Astrocyte of the cerebellum (primary cell): ENCODE results near the gene SLC34A3.

ENCODE experiments used
- DNase-seq: peaks from one replicate; pipeline ENCODE4 v3.0.0-alpha.2; 2011; ENCODE audit warnings: low read depth
- H3K4me3 ChIP-seq: 2 replicates; pipeline ENCODE4 v1.5.1; 2011; ENCODE audit warnings: mild to moderate bottlenecking, low read depth, low read length, moderate library complexity
- CTCF ChIP-seq: IDR thresholded peaks from 2 replicates; pipeline ENCODE4 v1.5.1; 2012; ENCODE audit warnings: low read length, low read depth, moderate library complexity, mild to moderate bottlenecking; ENCODE audit errors: missing control alignments
- in situ Hi-C: cut with HindIII; loops from 2 replicates; pipeline ENCODE4 v1.10.0; 2017; ENCODE audit warnings: low sequenced_read_pairs

SLC34A3 gene

DNA sequence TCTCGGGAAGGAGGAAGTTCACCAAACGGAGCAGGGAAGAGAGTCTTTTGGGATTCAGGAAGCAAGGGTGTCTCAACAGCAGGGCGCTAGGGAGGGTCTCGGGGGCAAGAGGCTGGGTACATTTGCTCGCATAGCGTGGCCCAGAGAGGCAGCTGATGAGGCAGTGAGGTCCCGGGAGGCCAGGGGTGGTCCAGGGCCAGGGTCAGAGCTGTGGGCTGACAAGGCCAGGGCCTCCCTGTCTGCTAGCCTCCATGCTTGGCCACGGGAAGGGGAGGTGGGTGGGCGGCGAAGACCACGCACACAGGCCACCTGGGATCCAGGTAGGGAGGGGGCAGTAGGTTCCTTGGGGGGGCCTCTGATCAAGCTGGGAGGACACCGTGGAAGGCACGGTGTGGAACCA, 19.2 kb upstream of the SLC34A3 start:
- DNase-seq, result no peak
- H3K4me3 ChIP-seq, result no peak overlapping the region
- in situ Hi-C loops, result no loop called here
- no peak for TF ChIP-seq CTCF

- TF ChIP-seq CTCF, result no peak
- no peak for DNase-seq
- in situ Hi-C loops, result no loop called here
- no peak overlapping the region for H3K4me3 ChIP-seq
Observed at GRCh38 chr9:137212520-137212919, 18.2 kb upstream of the SLC34A3 start.

DNA sequence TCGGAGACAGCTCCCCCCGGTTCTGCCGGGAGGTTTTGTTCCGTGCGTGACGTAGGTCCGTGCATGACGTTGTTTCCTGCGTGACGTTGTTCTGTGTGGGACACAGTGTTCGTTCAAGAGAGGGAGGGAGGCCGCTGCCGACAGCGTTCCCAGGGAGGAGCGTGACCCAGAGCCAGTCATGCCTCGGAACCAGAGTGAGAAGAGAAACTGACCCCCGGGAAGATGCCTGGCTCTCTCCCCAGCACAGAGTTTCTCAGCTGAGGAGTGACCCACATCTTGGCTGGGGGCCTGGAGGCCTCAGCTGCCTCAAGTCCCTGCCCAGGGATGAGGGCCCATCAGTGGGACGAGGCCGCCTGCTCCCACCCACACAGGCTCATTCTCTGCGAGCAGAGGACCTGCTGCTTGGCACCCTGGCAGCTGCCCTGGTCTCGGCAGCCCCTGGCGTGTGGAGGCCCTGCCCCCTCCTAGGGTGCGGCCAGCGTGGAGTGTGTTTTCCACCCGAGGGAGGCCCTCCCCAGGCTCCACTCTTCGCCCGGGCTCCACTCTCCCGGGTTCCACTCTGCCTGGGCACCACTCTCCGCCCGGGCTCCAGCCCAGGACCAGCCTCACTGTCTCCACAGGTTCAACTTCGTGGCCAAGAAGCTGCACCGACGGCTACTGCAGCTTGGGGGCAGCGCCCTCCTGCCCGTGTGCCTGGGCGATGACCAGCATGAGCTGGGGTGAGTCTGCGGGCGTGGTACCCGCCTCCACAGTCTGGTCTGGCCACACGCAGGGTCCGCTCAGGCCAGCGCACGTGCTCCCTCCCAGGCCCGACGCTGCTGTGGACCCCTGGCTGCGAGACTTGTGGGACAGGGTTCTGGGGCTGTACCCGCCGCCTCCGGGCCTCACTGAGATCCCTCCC, 17.3 kb upstream of the SLC34A3 start:
- TF ChIP-seq CTCF, result no peak
- no peak overlapping the region for H3K4me3 ChIP-seq
- no peak for DNase-seq
- in situ Hi-C loops, result no loop called here

- TF ChIP-seq CTCF, result no peak
- no peak for DNase-seq
- no peak overlapping the region for H3K4me3 ChIP-seq
- in situ Hi-C loops, result no loop called here
Observed at GRCh38 chr9:137214620-137215019, 16.1 kb upstream of the SLC34A3 start.

DNA sequence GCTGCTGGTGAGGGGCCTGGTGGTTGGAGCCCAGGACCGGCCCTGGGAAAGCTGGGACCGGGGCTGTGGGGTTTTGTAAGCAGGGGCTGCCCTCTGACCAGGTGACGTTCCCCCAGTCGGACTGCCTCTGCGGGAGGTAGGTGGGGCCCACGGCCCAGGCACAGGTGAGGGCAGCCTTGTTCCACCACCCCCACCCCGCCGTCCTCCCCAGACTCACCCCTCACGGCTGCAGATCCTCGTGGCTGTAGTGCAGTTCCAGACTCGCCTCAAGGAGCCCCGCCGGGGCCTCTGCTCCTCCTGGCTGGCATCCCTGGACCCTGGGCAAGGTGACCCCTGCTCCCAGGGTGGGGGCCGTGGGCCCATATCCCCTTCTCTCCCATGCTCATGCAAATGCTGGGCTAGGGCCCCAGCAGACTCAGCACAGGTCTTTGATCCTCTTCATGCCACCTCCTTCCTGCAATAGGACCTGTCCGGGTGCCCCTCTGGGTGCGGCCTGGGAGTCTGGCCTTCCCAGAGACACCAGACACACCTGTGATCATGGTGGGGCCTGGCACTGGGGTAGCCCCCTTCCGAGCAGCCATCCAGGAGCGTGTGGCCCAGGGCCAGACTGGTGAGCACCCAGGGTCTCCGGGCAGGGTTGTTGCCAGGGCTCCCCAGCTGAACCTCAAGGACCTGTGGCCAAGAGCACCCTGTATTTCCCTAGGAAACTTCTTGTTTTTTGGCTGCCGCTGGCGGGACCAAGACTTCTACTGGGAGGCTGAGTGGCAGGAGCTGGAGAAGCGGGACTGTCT, 15.3 kb upstream of the SLC34A3 start:
- in situ Hi-C loops, result no loop called here
- H3K4me3 ChIP-seq, result no peak overlapping the region
- no peak for DNase-seq
- no peak for TF ChIP-seq CTCF

- no peak for DNase-seq
- no peak overlapping the region for H3K4me3 ChIP-seq
- no peak for TF ChIP-seq CTCF
- in situ Hi-C loops, result no loop called here
Observed at GRCh38 chr9:137216188-137216965, 14.3 kb upstream of the SLC34A3 start.
